Heart left ventricle (tissue), 13 donors: ENCODE results near the gene CPM.

Source experiments
- POLR2A ChIP-seq, 2 donors: fragments of 450-650 bp; IDR thresholded peaks; one replicate each; pipeline ENCODE4 v1.6.1; 2017; ENCODE audit warnings: antibody characterized with exemption in 2 of 2, mild to moderate bottlenecking in 2 of 2, moderate library complexity in 2 of 2
- TF ChIP-seq, protein P1 (sequence below), 12 donors: fragments of 200-600 bp; sonication (generic) in 4 of 12; IDR thresholded peaks; one replicate each; pipeline versions ENCODE4 v1.5.0 to v1.8.0; 2018 to 2022; ENCODE audit warnings: antibody characterized with exemption in 12 of 12, mild to moderate bottlenecking in 5 of 12
- donor health status: ischemic (EF 13 %, LVEDD 7.1; RV severe dilation, severe dysfunction).
- donor health status: DM: no; HTN: yes; CAD: no.
- donor health status: DM: no; HTN: no; CAD: no.
- donor health status: ischemic (EF 25% LVEDD 6.9; RV normal size, moderate dysfunction).
- donor health status: ischemic (EF 25% LVEDD 5.7; RV mildly dilated, moderate dysfunction).
- donor health status: ischemic (EF 35%, LVEDD 5.7; RV mildly dilated, moderate dysfunction).
- donor health status: nonischemic (EF 11% LVEDD 7.7; RV severe dilation, severe dysfunction).
- donor health status: DM: yes; HTN: yes; CAD: no.
- donor health status: PGD.
- donor health status: ischemic (EF 29% LVEDD 5.4; RV normal size, mild dysfunction).
- donor health status: nonischemic (EF 23%, LVEDD 6.1; RV moderate dilation, normal function).

DNA sequence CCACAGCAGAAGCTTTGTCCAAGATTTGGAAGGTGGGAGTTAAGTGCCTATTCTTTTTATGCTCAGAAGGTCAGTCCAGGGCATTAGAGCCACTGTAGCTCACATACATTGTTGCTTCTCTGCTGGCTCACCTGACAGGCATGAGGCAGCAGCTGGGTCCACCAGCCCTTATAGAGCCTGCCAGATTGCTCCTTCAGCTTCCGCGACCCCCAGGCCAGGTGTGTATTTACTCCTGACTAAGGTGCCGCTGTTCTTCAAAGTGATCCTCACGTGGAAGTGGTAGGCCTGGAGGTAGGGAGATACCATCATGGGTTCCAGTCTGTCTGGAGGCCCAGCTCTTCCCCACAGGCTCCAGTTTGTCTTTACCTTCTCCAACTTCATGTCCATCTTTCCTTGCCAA is 17.5 kb upstream of the CPM start:
- TF ChIP-seq, protein P1, sequence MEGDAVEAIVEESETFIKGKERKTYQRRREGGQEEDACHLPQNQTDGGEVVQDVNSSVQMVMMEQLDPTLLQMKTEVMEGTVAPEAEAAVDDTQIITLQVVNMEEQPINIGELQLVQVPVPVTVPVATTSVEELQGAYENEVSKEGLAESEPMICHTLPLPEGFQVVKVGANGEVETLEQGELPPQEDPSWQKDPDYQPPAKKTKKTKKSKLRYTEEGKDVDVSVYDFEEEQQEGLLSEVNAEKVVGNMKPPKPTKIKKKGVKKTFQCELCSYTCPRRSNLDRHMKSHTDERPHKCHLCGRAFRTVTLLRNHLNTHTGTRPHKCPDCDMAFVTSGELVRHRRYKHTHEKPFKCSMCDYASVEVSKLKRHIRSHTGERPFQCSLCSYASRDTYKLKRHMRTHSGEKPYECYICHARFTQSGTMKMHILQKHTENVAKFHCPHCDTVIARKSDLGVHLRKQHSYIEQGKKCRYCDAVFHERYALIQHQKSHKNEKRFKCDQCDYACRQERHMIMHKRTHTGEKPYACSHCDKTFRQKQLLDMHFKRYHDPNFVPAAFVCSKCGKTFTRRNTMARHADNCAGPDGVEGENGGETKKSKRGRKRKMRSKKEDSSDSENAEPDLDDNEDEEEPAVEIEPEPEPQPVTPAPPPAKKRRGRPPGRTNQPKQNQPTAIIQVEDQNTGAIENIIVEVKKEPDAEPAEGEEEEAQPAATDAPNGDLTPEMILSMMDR (IDR thresholded peaks at IDR 0.05), result no peak
- no peak for TF ChIP-seq POLR2A (IDR thresholded peaks at IDR 0.05)
